EL (cell line): ENCODE data around the gene GPR152.

Experiments
- DNase-seq: peaks from one replicate; pipeline ENCODE4 v3.0.0-alpha.2; 2016

The GPR152 gene

DNA sequence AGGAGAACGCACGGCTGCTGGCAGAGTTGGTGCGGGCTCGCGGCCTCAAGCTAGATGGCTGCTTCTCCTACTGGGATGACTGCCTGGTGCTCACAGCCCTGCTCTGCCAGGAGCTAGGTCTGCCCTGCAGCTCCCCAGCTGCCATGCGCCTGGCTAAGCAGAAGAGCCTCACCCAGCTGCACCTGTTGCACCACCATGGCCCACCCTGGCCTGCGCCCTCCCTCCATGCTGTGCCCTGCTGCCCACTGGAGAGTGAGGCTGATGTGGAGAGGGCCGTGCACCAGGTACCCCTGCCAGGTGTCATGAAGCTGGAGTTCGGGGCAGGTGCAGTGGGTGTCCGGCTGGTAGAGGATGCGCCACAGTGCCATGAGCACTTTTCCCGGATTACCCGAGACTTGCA, 29.1 kb downstream of the GPR152 start:
- DNase-seq, result no peak

DNA sequence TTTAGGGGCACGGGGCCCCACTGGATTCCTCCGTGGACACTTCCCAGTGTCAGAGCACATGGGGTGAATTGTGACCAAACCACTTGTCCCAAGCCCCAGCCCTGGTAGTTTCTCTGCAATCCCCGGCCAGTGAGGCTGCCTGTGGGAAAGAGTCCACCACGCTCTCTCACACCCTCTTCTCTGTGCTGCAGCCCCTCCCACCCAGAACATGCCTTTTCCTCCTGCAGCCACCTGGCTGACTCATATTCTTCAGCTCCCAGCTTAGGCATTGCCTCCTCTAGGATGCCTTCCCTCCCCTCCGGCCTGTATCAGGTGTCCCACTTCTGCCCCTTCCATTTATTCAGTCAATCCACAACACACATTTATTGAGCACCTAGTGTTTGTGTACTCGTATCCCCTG, 29.6 kb downstream of the GPR152 start:
- DNase-seq, result no peak

DNA sequence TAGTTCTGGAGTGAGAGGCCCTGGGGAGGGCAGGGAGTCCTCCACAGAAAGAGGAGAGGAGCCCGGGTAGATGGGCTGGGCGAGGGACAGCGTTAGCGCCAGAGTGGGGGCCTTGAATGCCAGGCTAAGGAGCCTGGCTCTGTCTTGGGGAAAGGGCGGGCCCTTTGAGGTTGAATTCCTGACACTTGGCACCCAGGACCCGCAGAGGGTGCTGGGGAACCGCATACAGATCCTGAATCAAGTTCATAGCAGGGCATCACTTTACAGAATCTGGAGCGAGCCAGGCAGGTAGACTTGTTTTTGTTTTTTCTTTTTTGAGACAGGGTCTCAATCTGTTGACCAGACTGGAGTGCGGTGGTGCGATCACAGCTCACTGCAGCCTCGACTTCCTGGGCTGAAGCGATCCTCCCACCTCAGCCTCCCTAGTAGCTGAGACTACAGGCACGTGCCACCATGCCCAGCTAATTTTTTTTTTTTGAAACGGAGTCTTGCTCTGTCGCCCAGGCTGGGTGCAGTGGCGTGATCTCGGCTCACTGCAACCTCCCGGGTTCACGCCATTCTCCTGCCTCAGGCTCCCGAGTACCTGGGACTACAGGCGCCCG, 31.0 kb downstream of the GPR152 start:
- DNase-seq, result no peak

DNA sequence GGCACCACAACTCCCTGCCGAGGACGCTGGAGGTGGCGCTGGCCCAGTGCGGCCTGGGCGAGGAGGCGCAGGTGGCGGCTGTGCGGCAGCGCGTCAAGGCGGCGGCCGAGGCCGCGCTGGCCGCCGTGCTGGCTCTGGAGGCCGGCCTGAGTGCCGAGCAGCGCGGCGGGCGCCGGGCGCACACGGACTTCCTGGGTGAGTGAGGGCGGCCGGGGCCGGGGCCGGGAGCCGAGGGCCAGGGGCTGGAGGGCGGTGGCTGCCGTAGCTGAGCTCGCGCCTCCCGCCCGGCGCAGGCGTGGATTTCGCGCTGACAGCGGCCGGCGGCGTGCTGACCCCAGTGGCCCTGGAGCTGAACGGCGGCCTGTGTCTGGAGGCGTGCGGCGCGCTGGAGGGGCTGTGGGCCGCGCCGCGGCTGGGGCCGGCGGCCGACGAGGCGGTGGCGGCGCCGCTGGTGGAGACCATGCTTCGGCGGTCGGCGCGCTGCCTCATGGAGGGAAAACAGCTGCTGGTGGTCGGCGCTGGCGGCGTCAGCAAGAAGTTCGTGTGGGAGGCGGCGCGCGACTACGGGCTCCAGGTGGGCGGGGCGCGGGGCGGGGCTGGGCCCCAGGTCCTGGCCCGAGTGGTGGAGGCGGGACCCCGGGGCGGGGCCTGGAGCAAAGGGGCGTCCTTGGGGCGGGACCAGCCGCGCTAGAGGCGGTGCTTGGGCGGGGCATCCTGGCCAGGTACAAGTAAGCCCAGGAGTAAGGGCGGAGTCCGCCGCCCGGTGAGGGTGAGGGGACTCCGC, 31.7 kb downstream of the GPR152 start:
- peak; percentile 92 for DNase-seq

DNA sequence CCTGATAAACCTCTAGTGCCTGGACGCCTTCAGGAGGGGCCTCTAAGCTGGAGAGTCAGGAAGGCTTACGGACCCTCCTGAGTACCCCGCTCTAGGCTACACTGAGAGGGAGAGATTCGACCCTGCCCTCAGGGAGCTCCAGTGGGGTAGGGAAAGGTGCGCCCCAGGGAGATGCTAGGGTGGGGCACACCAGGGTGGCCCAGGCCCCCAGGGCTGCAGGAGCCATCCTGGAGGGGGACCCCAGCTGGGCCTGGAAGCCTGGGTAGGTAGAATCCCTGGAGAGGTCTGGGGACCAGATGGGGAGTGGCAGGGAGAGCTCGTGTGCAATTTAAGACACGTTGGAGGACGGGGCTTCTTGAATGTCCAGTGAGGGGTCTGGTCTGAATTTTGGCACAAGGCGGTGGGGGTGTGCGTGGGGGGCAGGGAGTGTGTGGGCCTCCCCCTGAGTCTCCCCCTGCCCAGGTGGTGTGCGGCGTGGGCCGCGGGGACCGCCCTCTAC, 32.3 kb downstream of the GPR152 start:
- DNase-seq, result no peak

DNA sequence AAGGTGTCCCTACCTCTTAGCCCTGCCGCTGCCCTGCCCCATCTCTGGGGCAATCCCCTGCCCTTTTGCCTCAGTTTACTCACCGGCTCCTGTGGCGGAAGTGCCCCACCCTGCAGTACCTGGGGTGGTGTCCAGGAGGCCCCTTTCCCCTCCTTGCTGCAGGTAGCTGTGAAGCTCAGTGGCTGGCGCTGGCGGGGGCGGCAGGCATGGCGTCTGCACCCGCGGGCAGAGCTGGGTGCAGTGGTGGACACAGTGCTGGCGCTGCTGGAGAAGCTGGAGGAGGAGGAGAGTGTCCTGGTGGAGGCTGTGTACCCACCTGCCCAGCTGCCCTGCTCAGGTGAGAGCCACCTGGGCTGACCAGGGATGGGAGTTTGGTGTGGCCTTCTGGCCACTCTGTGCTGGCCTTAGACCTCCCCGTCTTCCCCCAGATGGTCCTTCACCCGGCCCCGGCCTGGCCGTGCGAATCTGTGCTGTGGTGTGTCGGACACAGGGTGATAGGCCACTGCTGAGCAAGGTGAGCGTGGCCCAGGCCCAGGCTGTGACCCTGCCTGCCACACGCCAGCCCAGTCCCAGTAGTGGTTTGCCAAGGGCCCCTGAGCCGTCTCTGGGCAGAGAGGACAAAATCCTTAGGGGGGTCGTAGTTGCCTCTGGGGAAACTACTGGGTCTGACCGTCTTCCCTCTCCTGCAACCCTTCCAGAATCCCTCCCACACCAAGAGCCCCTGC, 33.0 kb downstream of the GPR152 start:
- no peak for DNase-seq

DNA sequence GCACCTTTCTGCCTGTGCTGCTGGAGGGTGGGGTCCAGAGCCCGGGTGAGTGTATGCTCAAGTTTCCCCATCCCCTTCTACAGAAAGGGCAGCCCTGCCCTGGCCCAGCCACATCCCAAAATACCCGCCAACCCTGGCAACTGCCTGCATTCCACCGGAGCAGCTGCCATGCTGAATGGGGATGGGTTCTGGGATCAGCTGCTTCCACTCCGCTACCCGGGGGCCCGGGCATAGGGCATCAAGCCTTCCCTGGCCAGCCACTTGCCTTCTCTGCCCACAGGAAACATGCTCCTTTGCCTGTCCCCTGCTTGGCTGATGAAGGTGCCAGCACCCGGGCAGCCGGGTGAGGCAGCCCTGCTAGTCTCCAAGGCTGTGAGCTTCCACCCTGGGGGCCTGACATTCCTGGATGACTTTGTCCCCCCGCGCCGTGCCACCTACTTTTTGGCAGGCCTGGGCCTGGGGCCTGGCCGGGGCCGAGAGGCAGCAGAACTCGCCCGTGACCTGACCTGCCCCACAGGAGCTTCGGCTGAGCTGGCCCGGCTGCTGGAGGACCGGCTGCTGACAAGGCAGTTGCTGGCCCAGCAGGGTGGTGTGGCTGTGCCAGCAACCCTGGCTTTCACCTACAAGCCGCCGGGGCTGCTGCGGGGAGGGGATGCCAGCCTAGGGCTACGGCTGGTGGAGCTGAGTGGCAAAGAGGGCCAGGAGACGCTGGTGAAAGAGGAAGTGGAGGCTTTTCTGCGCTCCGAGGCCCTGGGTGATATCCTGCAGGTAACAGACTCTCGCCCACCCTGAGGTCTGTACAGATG, 33.9 kb downstream of the GPR152 start:
- no peak for DNase-seq

DNA sequence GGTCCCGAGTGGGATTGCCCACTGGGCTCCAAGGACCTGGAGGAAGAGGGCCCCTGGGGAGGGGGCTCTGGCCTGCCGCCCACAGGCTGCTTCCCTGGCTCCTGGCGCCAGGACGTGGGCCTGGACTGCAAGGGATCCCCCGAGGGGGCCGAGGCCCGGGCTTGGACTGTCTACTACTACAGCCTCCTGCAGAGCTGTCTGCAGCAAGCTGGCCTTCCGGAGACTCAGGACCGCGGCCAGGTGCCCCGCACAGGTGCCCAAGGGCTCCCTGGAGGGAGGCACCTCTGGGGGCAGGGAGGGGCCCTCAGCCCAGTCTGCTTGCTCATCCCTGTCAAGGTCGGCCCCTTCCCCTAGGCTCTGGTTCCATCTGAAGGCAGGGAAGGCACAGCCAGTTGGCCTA, 35.1 kb downstream of the GPR152 start:
- no peak for DNase-seq

DNA sequence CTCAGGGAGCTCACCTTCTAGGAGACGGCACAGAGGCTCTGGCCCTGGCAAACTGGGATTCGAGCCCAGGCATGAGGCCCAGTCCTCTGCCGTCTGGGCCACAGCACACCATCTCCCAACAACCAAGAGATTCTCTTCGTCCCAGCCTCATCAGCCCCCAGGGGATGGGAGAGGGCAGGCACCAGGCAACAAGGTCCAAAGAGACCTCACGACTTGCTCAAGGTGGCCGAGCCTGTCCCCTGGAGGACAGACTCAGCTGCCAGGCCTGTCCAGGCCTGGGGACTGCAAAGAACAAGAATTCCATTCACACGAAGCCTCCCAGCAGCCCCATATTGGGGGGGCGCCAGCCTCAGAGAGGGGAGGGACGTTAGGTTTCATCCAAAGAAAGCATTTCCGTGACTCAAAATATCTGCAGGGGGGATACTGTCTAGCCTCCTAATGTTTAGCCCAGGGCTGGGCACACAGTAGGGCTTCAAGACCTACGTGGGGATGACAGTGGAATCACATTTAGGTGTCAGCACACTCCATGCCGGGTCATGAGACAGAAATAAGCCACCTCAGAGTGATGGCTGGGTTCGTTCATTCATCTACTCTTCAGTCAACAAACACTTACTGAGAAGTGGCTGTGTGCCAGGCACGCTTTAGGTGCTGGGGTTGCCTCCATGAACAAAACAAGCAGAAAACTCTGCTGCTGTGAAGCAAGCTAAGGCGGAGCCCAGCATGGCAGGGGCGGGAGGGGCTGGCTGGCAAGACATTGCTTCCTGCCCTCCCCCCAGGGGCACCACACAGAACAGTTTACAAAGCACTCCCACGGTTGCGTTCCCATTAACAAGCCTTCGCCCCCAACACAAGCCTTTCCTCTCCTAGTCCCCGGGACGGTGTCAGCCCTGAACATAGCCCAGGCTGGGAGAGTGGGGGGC, 35.9 kb downstream of the GPR152 start:
- DNase-seq, result peak; percentile 26

DNA sequence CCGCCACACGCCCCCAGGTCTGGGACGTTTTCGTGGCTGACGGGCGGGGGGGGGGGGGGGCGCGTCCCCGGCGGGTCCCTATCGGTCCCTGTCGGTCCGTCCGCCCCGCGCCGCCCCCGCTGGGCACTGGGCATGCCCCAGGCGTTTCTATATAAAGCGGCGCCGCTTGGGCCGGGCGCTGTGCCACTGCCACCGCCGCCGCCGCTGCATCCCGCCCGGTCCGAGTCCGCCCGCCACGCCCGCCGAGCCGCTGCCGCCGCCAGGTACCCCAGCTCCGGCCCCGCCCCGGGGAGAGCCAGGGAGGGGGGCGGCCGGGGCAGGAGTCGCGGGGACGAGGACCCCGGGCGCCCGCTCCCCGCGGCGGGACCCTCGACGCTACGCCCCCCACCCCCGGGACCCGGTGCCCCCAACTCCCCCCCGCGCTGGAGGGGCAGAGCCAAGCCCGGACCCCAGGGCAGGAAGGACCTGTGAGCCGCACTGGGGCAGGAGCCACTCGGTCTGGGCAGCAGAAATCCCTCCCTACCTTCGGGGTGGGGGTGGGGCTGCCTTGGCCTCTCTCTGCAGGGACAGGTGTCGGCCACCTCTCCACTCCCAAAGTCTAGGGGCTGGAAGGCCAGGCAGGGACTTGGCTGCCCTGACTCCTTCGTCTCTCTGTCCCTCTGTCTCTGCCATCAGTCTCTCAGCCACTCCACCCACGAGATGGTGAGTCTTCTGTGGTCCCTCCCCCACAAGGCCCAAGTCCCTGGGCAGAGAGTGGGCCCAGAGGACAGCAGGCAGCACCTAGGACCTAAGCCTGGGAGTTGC, 36.8 kb downstream of the GPR152 start, which contains the start of gene CARNS1:
Gene CARNS1, plus strand, starts transcription at position 178 of the 804 bp plus-strand sequence. Its CDS starts 522 bp downstream, at position 700.
- DNase-seq, result no peak

DNA sequence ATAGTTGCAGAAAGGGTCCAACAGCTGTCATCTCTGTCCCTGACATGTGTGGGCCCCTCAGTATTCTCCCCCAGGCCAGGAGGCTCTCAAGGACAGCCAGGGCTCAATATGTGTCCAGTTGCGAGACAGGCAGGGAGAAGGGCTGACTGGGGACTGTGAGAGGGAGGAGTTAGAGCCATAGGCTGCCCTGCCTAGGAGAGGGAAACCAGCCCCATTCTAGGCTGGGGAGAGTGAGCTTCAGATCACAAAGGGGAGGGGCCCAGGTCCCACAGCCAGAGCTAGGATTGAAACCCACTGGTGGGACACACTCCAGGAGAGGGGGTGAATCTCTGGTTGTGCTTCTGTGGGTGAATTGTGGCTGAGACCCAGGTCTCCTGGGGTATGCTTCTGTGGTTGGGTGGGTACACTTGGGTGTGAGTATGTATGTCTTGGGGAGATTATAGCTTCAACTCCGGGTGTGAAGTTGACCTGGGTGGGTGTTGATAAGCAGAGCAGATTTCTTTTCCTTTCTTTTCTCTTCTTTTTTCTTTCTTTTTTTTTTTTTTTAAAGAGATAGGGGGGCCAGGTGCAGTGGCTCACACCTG, 39.2 kb downstream of the GPR152 start:
- no peak for DNase-seq

DNA sequence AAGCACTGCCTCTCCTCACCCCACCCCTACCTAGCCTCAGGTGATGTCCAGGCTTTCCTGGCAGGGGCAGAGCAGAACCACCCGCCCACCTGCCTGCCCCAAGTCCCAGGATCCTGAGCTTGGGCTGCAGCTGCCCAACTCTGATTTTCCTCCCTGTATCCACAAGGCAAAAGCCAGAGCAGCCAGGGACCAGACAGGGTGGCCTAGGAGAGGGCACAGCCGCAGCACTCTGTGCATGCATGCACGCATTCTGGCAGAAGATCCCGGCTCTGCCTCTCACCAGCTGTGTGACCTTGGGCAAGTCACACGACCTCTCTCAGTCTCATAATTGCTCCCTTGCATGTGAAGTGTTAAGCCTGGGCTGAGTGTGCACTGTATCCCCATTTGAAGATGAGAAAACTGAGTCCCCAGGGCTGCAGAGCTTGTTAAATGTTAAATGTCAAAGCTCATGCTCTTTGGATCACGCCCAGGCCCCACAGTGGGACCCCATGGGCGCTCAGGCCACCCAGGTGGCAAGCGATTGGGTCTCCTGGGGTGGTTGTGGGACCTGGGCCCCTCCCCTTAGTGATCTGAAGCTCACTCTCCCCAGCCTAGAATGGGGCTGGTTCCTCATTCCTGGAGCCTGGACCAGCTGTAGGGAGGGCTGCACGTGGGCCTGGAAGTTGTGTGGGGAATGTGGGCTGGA, 39.9 kb downstream of the GPR152 start:
- no peak for DNase-seq

DNA sequence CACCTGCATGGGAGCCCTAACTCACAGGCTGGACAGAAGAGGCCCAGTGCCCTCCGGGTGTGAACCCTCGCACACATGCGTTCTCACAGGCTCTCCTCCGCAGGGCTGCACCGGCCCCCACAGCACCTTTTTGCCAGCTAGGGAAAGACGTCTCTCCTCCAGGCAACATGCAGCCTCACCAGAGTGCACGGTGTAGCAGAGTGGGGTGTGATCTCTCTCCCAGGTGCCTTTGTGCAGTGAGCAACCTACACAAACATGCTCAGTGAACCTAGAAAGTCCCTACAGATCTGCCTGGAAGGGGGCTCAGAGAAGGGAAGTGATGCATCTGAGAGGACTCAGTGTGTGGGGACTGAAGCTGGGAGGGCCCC, 40.8 kb downstream of the GPR152 start:
- no peak for DNase-seq

DNA sequence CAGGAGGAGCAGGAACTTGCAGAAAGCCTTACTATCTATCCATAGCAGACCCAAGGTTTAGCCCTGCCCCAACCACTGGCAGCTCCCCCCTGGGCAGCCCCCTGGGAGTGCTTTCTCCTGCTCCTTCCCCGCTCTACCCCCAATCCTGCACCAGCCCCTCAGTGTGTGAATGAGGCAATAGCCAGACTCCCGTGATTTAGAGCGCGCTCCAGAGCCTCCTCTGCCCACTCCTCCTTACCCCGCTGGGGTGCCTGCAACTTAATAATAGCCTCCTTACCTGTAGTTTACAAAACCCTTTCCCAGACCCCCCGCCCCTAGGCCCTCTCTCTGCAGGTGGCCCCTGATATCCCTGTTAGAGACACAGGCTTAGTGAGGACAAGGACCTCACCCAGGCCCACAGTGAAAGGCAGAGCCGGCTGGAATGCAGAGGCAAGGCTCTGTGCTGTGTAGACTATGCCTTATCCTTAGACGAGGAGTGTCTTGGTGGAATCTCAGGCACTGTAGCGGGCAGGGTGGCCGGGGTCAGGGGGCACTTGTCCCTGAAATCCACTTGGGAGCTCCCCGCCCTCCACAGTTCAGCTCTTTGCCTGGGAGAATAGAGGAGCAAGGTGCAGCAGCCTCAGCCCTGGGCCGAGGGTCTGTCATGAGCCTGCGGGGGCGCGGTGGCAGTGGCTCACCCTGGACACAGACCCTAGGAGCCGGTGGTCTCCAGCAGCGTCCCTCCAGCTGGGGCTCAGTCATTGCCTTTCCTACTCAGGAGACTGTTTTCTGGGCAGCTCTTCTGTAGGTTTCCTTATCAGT, 41.3 kb downstream of the GPR152 start:
- DNase-seq, result no peak

DNA sequence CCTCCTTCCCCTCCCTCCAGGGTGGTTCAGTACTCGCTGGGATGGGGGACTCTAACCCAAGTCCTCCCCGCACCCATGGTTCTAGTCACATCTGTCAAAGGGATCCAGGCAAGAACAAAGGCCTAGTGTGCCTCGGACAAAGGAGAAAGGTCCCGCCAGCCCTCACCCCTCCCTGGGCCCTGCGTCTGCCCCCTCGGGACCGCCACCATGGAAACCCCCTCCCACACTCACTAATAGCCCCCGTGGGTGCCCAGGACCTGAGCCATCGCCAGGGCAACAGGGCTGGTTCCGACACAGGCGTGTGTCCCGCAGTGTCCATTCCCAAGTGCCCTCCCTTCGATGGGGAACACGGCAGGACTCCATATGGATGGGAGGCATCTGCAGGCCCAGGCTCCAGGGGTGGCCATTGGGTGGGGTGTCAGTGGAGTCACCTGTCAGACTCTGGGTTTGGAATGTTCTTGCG, 42.1 kb downstream of the GPR152 start:
- DNase-seq, result no peak

DNA sequence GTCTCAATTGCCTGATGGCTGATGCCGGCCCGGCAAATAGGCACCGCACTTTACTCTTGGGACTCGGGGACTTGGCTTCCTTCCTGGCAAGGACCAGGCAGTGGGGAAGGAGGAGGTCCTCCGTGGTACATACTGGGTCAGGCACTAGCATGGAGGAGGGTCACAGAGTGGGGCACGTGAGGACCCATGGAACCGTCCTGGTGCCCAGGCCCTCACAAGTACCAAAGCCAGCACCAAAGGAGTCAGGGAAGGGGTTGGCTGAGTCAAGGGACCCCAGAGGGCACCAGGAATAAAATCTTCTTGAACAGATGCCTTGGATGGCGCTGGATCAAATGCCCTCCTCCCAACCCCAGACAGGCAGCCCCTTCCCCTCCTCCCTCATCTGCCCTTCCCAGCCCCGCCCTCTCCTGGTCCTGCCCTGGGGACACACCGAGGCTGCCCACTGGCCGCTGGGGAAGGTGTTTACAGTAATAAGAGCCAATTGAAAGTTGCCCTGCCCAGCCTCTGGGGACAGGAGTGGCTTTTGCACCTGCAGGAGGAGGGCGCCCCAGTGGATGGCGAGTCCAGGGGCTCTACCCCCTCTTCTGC, 42.7 kb downstream of the GPR152 start:
- DNase-seq, result no peak

DNA sequence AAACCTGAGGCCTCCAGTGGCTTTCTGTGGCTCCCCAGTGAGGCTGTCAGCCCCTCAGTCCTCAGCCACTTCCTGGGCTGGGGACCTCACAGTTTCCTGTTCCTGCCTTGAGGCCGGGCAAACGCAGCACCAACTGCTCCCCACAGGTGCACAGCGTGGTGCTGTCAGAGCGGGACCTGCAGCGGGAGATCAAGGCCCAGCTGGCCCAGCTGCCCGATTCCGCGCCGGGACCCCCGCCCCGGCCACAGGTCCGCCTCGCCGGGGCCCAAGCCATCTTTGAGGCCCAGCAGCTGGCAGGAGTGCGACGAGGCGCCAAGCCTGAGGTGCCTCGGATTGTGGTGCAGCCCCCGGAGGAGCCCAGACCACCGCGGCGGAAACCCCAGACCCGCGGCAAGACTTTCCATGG, 43.3 kb downstream of the GPR152 start:
- DNase-seq, result no peak

DNA sequence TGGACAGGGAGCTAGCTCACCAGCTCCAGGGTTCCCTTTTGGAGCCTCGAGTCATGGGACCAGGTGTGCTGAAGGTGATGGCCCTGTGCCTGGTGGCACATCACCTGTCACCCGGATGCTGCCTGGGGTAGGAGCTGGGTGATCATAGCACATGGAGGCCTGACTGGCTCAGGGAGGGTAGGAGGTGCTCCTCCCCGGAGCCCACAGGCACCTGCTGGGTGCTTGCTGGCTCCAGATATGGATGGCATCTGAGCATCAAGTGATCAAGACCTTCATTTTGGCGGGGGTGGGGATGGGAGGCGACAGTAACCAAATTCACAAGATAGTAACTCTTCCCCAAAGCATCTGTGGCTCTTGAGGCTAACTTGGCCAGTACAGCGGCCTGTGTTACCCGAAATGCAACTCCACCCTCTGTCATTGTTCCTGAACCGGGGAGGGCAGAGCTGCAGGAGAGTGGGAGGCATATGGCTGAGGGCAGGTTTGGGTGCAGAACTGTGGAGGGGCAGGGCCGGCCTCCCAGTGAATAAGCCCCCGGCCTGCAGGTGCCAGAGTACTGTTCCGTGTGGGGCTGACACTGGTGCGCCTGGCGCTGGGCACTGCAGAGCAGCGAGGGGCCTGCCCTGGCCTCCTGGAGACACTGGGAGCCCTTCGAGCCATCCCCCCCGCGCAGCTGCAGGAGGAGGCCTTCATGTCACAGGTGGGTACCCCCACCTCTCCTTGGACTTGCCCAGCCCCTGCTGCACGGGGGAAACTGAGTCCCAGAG, 43.9 kb downstream of the GPR152 start:
- no peak for DNase-seq
